ENCODE results near the gene RPL9. TPM values are rescaled to one million over a fixed set of nuclear protein-coding genes. Genes with fewer than 3 reads are reported as not detected.

Gene RPL9
- total RNA-seq, 1 experiment from 2014 or later: 1,657 TPM

DNA sequence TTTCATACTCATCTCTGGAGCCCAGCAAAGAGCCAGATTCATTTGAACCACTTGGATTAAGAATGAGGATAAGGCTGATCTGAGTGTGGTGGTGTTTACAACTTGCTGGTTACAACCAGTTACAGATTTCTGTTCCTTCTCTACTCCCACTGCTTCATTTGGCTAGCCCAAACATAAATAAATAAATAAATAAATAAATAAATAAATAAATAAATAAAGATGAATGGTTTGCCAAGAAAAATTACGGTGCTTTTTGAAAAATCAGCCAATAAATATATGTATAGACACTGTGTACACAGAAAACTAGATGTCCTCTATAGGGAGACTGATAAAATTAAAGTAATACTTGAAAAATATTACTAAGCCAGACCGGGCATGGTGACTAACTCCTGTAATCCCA lies 17.1 kb downstream of the RPL9 start:
- H3K9me2 ChIP-seq (ENCODE audit: insufficient read depth): no peaks in the 10 kb centered on the region
- DNase-seq (ENCODE audit: low read depth, low spot score): no peak
- CTCF ChIA-PET: no interaction called here
- H3K9me3 ChIP-seq (ENCODE audit: control insufficient read depth in 1 of 2, insufficient read depth in 1 of 2, low read depth in 1 of 2, low read length in 2 of 2): no peaks in the 10 kb centered on the region
- RAD21 ChIA-PET (ENCODE audit: low non-redundant PET in 1 of 2, low total read pairs in 2 of 2, uncharacterized antibody in 2 of 2, unreplicated experiment in 2 of 2): no interaction called here
- H3K79me2 ChIP-seq (ENCODE audit: insufficient read depth, low read length): no peaks in the 10 kb centered on the region
- intact Hi-C loops (cut with micrococcal nuclease): no loop called here
- H3K36me3 ChIP-seq (ENCODE audit: control insufficient read depth in 1 of 2, insufficient read depth in 2 of 2, low read length in 2 of 2): no peaks in the 10 kb centered on the region
- no peak for ATAC-seq
- H3K9ac ChIP-seq (ENCODE audit: low read length): no peak overlapping the region
- no peaks in the 10 kb centered on the region for H3K4me1 ChIP-seq (ENCODE audit: control insufficient read depth in 1 of 2, insufficient read depth in 2 of 2, low read length in 2 of 2)
- no peaks in the 10 kb centered on the region for H4K20me1 ChIP-seq (ENCODE audit: insufficient read depth)
- no TSS peak for BruUV-seq (replicated peaks)
- no peak overlapping the region for H3K27ac ChIP-seq (ENCODE audit: low read depth, low read length)
- H2AFZ ChIP-seq (ENCODE audit: low read depth, low read length, poor library complexity, severe bottlenecking): no peak overlapping the region
- no peak overlapping the region for H3K4me3 ChIP-seq (replicated peaks in 1 of 2; ENCODE audit: low read depth in 1 of 2, low read length in 2 of 2)
- no peaks in the 10 kb centered on the region for H3K27me3 ChIP-seq (ENCODE audit: insufficient read depth, low read length)
- no peak for TF ChIP-seq CEBPB (IDR thresholded peaks at IDR 0.05; ENCODE audit: low read depth)
- TF ChIP-seq ELF1 (IDR thresholded peaks at IDR 0.05; ENCODE audit: borderline replicate concordance, low read depth): no peak
- no peak for TF ChIP-seq YY1 (IDR thresholded peaks at IDR 0.05; ENCODE audit: extremely low read depth, insufficient replicate concordance, low read depth, low read length)
- no peak for TF ChIP-seq EGR1 (IDR thresholded peaks at IDR 0.05; ENCODE audit: low read depth)
- TF ChIP-seq, protein P1, sequence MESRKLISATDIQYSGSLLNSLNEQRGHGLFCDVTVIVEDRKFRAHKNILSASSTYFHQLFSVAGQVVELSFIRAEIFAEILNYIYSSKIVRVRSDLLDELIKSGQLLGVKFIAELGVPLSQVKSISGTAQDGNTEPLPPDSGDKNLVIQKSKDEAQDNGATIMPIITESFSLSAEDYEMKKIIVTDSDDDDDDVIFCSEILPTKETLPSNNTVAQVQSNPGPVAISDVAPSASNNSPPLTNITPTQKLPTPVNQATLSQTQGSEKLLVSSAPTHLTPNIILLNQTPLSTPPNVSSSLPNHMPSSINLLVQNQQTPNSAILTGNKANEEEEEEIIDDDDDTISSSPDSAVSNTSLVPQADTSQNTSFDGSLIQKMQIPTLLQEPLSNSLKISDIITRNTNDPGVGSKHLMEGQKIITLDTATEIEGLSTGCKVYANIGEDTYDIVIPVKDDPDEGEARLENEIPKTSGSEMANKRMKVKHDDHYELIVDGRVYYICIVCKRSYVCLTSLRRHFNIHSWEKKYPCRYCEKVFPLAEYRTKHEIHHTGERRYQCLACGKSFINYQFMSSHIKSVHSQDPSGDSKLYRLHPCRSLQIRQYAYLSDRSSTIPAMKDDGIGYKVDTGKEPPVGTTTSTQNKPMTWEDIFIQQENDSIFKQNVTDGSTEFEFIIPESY (IDR thresholded peaks at IDR 0.05; ENCODE audit: extremely low read depth, insufficient replicate concordance, low read length): no peak
- TF ChIP-seq, protein P2, sequence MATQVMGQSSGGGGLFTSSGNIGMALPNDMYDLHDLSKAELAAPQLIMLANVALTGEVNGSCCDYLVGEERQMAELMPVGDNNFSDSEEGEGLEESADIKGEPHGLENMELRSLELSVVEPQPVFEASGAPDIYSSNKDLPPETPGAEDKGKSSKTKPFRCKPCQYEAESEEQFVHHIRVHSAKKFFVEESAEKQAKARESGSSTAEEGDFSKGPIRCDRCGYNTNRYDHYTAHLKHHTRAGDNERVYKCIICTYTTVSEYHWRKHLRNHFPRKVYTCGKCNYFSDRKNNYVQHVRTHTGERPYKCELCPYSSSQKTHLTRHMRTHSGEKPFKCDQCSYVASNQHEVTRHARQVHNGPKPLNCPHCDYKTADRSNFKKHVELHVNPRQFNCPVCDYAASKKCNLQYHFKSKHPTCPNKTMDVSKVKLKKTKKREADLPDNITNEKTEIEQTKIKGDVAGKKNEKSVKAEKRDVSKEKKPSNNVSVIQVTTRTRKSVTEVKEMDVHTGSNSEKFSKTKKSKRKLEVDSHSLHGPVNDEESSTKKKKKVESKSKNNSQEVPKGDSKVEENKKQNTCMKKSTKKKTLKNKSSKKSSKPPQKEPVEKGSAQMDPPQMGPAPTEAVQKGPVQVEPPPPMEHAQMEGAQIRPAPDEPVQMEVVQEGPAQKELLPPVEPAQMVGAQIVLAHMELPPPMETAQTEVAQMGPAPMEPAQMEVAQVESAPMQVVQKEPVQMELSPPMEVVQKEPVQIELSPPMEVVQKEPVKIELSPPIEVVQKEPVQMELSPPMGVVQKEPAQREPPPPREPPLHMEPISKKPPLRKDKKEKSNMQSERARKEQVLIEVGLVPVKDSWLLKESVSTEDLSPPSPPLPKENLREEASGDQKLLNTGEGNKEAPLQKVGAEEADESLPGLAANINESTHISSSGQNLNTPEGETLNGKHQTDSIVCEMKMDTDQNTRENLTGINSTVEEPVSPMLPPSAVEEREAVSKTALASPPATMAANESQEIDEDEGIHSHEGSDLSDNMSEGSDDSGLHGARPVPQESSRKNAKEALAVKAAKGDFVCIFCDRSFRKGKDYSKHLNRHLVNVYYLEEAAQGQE (IDR thresholded peaks at IDR 0.05; ENCODE audit: low read depth): no peak
- TF ChIP-seq JUND (IDR thresholded peaks at IDR 0.05): no peak
- TF ChIP-seq ZNF274 (IDR thresholded peaks at IDR 0.05; ENCODE audit: low read depth, low read length): no peak
- TF ChIP-seq RAD21 (IDR thresholded peaks at IDR 0.05; ENCODE audit: low read depth): no peak
- no peak for TF ChIP-seq SP1 (IDR thresholded peaks at IDR 0.05; ENCODE audit: low read depth)
- TF ChIP-seq ZFX (IDR thresholded peaks at IDR 0.05): no peak
- no peak overlapping the region for H3K4me2 ChIP-seq (ENCODE audit: low read length)
- POLR2A ChIA-PET: no interaction called here

All from HCT116 (cell line).